HepG2 (cell line): ENCODE measurements around the gene METTL1. TPM values are rescaled to one million over a fixed set of nuclear protein-coding genes. Genes with fewer than 3 reads are reported as not detected.

Source experiments
- ADNP ChIP-seq: sonication (generic); formaldehyde crosslinking; IDR thresholded peaks from 2 replicates; pipeline ENCODE4 v1.4.0; 2020; ENCODE audit warnings: missing genetic modification reagents
- CAMTA2 ChIP-seq: sonication (generic); formaldehyde crosslinking; IDR thresholded peaks from 2 replicates; pipeline ENCODE4 v1.4.0; 2020; ENCODE audit warnings: mild to moderate bottlenecking, missing genetic modification reagents, borderline replicate concordance
- DPF2 ChIP-seq: sonication (generic); formaldehyde crosslinking; IDR thresholded peaks from 2 replicates; pipeline ENCODE4 v1.4.0; 2020; ENCODE audit warnings: mild to moderate bottlenecking, low read depth, missing genetic modification reagents, borderline replicate concordance
- GMEB1 ChIP-seq: sonication (generic); formaldehyde crosslinking; IDR thresholded peaks from 2 replicates; pipeline ENCODE4 v1.5.1; 2020; ENCODE audit warnings: missing genetic modification reagents, mild to moderate bottlenecking, borderline replicate concordance
- GZF1 ChIP-seq: sonication (generic); formaldehyde crosslinking; IDR thresholded peaks from 2 replicates; pipeline ENCODE4 v1.5.1; 2020; ENCODE audit warnings: mild to moderate bottlenecking, missing genetic modification reagents
- HDAC1 ChIP-seq: sonication (generic); formaldehyde crosslinking; IDR thresholded peaks from 2 replicates; pipeline ENCODE4 v1.5.1; 2020; ENCODE audit warnings: mild to moderate bottlenecking, missing genetic modification reagents
- JUND ChIP-seq: sonication (generic); formaldehyde crosslinking; IDR thresholded peaks from 2 replicates; pipeline ENCODE4 v1.8.0; 2022; ENCODE audit warnings: mild to moderate bottlenecking, missing genetic modification reagents
- MED1 ChIP-seq: sonication (generic); formaldehyde crosslinking; IDR thresholded peaks from 2 replicates; pipeline ENCODE4 v1.4.0; 2020; ENCODE audit warnings: missing genetic modification reagents
- REPIN1 ChIP-seq: sonication (generic); formaldehyde crosslinking; IDR thresholded peaks from 2 replicates; pipeline ENCODE4 v1.8.0; 2022; ENCODE audit warnings: missing genetic modification reagents, low read depth, mild to moderate bottlenecking, borderline replicate concordance
- RFX3 ChIP-seq: IDR thresholded peaks from 2 replicates; pipeline ENCODE4 v1.6.1; 2016; ENCODE audit warnings: missing biosample characterization, missing genetic modification reagents
- SP5 ChIP-seq: IDR thresholded peaks from 2 replicates; pipeline ENCODE4 v1.6.1; 2016; ENCODE audit warnings: low read depth, borderline replicate concordance
- ZBTB26 ChIP-seq: IDR thresholded peaks from 2 replicates; pipeline ENCODE4 v1.6.1; 2016; ENCODE audit warnings: missing compliant biosample characterization, missing genetic modification reagents, borderline replicate concordance
- ZBTB44 ChIP-seq: sonication (generic); formaldehyde crosslinking; IDR thresholded peaks from 2 replicates; pipeline ENCODE4 v1.4.0; 2020; ENCODE audit warnings: missing genetic modification reagents
- ZNF12 ChIP-seq: sonication (generic); formaldehyde crosslinking; IDR thresholded peaks from 2 replicates; pipeline ENCODE4 v1.5.0; 2020; ENCODE audit warnings: missing genetic modification reagents
- ZNF230 ChIP-seq: sonication (generic); formaldehyde crosslinking; IDR thresholded peaks from 2 replicates; pipeline ENCODE4 v1.4.0; 2020; ENCODE audit warnings: mild to moderate bottlenecking, missing genetic modification reagents
- ZNF232 ChIP-seq: sonication (generic); formaldehyde crosslinking; IDR thresholded peaks from 2 replicates; pipeline ENCODE4 v1.4.0; 2020; ENCODE audit warnings: missing genetic modification reagents, borderline replicate concordance
- ZNF503 ChIP-seq: sonication (generic); formaldehyde crosslinking; IDR thresholded peaks from 2 replicates; pipeline ENCODE4 v1.4.0; 2020; ENCODE audit warnings: missing genetic modification reagents
- ZNF512B ChIP-seq: sonication (generic); formaldehyde crosslinking; IDR thresholded peaks from 2 replicates; pipeline ENCODE4 v1.5.1; 2020; ENCODE audit warnings: missing genetic modification reagents, mild to moderate bottlenecking, borderline replicate concordance
- ZNF552 ChIP-seq: sonication (generic); formaldehyde crosslinking; IDR thresholded peaks from 2 replicates; pipeline ENCODE4 v1.9.0; 2022; ENCODE audit warnings: missing genetic modification reagents, mild to moderate bottlenecking, borderline replicate concordance
- ZNF558 ChIP-seq: sonication (generic); formaldehyde crosslinking; IDR thresholded peaks from 2 replicates; pipeline ENCODE4 v1.9.0; 2022; ENCODE audit warnings: mild to moderate bottlenecking, missing genetic modification reagents, borderline replicate concordance
- ZNF720 ChIP-seq: sonication (generic); formaldehyde crosslinking; IDR thresholded peaks from 2 replicates; pipeline ENCODE4 v1.4.0; 2020; ENCODE audit warnings: missing genetic modification reagents
- polyA plus RNA-seq, 8 experiments: library from polyadenylated mRNA; depleted of rRNA in 3 of 8; stranded (reverse) in 7 of 8; unstranded in 1 of 8; fragments of >200 nt; fragmentation: Illumina TruSeq in 4 of 8; extraction: Trizol in 4 of 8; gene quantifications; 2 replicates each; pipeline versions ENCODE4 v1.2.1 to v1.2.3, GENCODE V29; 2011 to 2016; ENCODE audit warnings: low read depth in 4 of 8, missing spikeins in 1 of 8, mixed read lengths in 1 of 8; ENCODE audit not compliant: insufficient read depth in 1 of 8
- total RNA-seq, 5 experiments: library from RNA; depleted of rRNA; stranded (reverse); fragments of >200 nt; fragmentation: Illumina TruSeq; extraction: Trizol; gene quantifications; 2 replicates each; pipeline ENCODE4 v1.2.3, GENCODE V29; 2016; ENCODE audit warnings: low read depth in 1 of 5

METTL1 gene
- total and polyA plus RNA-seq, 2 of the 13 experiments (the other 11 are each of a cell fraction or from before 2014, with no cell fraction given): 34.7 to 36.9 TPM

- TF ChIP-seq ZNF12 (0 out of 2 replicates have a peak, but pooled peaks have one; percentile 30), ZBTB44 (0 out of 2 replicates have a peak, but pooled peaks have one; percentile 31), ZNF558 (CRISPR knock-in tag) (peak; percentile 15; the same call in 1 of the 2 replicates), GMEB1 (CRISPR knock-in tag) (peak; percentile 85), RFX3 (CRISPR knock-in tag) (no peak), REPIN1 (CRISPR knock-in tag) (peak; percentile 98), JUND (CRISPR knock-in tag) (peak; percentile 84), DPF2 (CRISPR knock-in tag) (no peak), ZNF720 (0 out of 2 replicates have a peak, but pooled peaks have one; percentile 22), ZNF503 (CRISPR knock-in tag) (no peak; the same call in 1 of the 2 replicates), ZNF232 (CRISPR knock-in tag) (peak; percentile 60; the same call in 1 of the 2 replicates), MED1 (CRISPR knock-in tag) (peak; percentile 71), ZBTB26 (CRISPR knock-in tag) (peak; percentile 44), HDAC1 (CRISPR knock-in tag) (peak; percentile 97), SP5 (CRISPR knock-in tag) (peak; percentile 73), ZNF512B (CRISPR knock-in tag) (0 out of 2 replicates have a peak, but pooled peaks have one; percentile 28), ZNF230 (CRISPR knock-in tag) (peak; percentile 76), ADNP (CRISPR knock-in tag) (no peak), CAMTA2 (CRISPR knock-in tag) (no peak), ZNF552 (CRISPR knock-in tag) (peak; percentile 49), GZF1 (CRISPR knock-in tag) (no peak)
These were observed at the start of gene METTL1 (continued) for GRCh38 chr12:57771873-57772428.
